NCI-H82 treated with DMSO at 0.1 percent for 48 hours (cell line): ENCODE measurements around the gene CLCA2.

Source experiments
- DNase-seq: peaks from one replicate; lab custom pipeline; 2025; ENCODE audit not compliant: unreplicated experiment; lab: John Stamatoyannopoulos, UW

Gene CLCA2

DNA sequence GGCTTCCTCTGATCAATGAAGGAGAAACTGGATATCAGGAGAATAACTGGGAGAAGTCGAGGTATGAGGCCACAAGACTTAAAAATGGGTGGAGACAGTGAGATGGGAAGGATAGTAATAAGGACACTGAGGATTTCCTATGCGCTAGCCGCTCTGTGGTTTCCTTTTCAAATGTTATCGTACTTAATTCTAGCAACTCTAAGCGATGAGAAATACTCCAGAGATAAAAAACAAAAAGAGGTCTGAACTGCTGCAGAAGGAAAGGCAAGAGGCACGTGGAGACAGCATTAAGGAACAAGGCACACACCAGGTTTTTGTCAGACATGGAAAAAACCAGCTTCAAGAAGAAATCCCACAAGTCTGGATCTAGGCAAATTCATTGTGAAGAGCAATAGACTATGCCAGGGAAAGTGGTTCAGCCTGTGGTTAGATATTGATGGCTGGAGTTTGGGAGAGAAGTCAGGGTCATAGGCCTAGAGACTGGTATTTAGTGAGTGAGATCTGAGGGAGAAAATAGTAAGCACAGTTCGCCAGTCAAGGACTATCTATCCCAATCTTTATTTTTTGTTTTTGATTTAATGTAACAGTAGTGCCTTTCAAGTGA is 5.3 kb downstream of the CLCA2 start:
- DNase-seq = no peak

DNA sequence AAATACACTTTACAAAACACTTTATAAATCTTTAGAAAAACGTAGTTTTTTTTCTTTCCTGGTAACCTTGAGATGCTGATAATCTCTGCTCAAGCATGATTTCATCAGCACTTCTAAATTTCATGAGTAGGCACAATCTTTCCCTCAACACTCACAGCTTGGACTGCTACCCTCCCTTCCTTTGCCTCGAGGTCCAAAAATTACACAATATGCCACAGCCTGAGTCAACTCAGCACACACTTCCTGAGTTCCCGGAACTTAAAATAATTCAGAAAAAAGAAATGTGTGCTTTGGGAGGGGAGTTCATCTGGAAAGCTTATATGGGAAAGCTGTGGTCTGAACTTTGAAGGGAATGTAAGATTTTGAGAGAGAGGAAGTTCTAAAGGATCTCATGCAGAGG is 5.9 kb downstream of the CLCA2 start:
- no peak for DNase-seq

DNA sequence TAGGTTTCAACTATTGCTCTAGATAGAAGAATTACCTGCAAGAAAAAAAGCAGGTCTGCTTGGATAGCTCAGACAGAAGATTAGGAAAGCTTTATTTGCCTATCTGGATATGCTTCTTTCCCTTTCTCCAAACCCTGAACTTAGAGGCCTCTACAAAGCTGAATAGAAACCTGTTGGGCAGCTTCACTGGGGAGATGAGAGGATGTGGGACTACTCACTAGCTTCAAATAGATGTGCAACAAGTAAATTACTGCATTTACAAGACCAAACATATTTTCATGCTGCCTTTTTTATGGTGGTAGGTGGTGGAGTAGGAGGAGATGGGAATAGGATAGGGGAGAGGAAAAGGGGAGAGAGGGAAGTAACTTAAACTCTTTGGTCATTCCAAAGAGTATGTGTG is 6.4 kb downstream of the CLCA2 start:
- no peak for DNase-seq

DNA sequence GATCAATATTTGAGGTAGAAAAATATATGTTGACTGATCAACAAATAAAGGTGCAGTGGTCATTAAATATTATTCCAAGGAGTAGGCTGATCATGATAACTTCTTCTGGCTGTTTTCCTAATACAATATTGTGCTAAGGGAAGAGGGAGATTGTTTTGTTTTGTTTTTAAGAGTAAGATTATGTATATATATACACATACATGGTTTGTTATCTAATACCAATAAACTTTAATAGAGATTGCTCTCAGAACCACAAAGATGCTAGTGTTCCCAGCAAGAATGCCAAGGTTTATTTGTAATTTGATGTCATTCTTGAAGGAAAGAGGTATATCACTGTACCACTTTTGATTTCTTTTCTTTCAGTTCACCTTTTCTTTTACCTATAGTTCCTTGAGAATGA is 10.1 kb downstream of the CLCA2 start:
- DNase-seq = no peak

DNA sequence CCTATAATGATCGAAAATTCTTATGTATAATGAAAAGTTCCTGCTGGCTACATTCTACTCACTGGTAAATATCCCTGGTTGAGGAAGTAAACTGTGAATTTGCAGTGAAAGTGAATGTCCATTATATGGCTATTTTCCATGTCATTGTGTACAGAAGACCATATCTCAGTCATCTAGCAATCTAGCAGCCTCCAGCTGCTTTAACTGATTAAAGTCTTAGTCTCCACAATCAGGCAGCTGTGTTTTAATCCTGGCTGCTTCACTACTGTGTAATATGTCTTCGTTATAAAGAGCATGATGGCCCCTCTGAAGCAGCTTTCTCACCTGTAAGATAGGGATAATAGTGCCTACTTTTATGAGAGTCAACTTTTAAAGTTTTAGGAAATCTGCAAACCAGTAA is 11.4 kb downstream of the CLCA2 start:
- DNase-seq = no peak

DNA sequence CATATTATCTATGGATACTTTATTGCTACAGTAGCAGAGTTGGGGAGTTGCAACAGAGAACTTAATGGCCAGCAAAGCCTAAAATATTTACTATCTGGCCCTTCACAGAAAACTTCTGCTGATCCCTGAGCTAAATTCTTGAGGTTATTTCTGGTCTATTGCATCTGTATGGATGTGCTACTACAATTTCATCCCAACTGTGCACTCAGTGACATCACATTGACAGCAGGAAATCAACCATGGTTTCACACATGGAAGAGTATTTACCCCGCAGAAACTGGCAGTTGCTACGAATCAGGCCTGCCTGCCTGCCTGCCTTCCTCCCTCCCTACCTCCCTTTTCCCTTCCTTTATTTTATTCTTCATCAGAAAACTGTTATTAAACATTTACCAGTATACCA is 12.1 kb downstream of the CLCA2 start:
- no peak for DNase-seq

DNA sequence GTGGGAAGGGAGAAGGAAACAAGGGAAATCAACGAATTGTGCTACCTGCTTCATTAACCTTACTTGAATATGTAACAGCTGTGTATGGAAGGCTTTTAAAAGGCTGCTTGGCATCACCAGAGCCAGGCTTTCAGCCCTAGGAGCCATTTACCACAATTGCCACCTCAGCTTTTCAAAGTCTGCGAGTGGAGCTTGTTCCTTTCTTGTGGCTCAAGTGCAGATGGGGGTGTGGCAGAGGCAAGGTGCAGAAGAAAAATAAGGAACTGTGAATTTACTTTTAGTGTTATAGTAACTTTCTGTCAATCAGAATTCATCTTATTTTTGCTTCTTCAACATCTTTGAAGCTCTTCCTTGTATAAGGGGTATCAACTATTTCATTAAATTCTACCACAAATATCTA is 17.6 kb downstream of the CLCA2 start:
- no peak for DNase-seq

DNA sequence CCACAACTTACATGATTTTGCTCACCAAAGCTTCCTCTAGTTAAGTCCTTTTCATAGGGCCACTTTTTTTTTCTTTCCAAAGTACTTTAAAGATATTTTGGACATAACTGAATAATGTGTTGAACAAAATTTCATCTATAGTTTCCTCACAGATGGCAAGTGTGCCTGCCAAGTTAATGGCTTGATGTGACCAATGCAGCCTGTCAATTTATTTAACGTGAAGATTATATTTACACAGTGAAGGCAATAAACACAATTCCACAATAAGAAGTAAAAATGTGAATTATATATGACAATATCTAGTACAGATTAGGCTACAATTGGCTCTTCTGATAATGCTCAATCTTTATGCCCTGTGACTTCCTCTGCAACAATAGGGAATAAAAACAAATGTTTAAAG is 18.0 kb downstream of the CLCA2 start:
- DNase-seq = no peak

DNA sequence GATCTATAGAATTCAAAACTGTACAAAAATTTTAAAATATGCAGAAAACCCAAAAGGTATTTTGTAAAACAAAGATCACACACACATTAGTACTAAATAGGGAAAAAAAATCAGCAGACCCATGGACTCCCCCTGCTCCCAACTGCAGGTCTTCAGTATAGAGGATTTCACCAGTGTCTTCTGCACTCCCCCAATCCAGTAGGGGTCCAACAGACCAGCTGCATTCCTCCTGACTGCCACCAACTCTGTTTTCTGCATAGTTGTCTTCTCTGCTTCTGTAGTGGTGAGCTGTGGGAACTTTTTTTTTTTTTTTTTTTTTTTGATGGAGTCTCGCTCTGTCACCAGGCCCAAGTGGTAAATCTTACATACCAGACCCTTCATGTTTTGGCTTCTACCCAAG is 21.9 kb downstream of the CLCA2 start:
- DNase-seq = no peak

DNA sequence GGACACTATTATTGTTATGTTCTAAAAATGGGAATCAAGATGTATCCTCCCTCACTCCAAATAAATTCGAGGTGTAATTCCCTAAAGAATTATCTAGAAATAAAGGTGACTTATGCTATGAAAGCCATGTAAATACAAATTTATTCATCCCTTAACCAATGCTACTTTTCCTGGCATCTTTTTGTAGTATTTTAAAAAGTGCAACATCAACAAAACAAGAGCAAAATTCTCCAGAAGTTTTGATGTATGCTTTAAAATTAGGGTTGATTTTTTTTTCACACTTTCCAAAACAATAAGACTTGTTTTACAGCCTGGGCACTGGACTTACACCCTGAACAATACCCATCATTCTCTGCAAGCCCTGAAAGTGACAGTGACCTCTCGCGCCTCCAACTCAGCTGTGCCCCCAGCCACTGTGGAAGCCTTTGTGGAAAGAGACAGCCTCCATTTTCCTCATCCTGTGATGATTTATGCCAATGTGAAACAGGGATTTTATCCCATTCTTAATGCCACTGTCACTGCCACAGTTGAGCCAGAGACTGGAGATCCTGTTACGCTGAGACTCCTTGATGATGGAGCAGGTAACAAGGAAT is 23.3 kb downstream of the CLCA2 start:
- no peak for DNase-seq

DNA sequence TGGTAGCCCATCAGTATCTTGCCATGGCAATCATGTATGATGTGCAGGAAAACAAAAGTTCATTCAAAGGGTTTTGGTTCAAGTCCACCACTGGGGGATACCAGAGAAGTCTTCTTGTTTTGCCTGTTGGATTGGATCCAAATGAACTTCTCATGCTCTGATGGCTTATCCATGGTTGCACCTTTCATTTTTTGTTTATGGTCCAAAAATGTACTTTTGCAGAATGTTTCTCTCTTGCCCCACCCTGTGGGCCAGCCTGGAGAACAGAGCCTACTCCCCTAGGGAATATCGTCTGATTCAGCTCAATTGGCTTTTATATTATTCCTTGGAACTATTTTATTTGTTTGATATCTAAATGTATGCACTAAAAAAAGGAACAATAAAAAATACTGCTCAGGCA is 24.7 kb downstream of the CLCA2 start:
- DNase-seq = no peak

DNA sequence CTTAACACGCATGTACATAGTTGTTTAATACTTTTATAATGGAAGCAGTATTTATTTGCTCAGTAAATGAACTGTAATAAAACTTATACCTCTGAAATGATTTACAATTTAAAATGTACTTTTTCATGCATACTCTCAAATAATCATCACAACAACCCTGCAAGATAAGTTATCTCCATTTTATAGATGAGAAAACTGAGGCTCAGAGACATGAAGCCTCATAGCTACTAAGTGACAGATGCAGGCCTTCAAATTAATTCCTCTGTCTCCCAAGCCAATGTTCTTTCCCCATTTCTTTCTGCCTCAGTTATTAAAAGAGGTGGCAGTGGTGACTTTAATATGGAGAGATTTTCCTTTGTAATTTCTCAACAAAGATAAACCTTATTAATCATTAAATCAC is 25.1 kb downstream of the CLCA2 start:
- DNase-seq = no peak

DNA sequence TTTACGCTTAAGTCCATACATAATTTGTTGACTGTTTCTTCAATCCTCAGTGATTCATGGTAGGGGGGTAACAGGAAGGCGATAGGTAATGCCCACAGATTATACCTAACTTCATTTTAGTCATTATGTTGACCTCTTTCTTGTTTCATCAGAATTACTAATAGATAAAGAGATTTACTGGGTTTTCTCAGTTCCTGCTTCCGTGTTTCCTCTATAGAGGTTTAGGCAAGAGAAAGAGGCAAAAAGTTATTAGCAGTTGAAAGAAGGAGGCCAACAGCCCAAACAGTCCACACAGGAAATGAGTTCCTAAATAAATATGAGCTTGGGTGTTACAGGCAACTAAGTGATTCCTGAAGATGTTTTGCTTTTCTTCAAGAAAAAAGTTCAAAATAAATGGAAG is 26.9 kb downstream of the CLCA2 start:
- DNase-seq = no peak

DNA sequence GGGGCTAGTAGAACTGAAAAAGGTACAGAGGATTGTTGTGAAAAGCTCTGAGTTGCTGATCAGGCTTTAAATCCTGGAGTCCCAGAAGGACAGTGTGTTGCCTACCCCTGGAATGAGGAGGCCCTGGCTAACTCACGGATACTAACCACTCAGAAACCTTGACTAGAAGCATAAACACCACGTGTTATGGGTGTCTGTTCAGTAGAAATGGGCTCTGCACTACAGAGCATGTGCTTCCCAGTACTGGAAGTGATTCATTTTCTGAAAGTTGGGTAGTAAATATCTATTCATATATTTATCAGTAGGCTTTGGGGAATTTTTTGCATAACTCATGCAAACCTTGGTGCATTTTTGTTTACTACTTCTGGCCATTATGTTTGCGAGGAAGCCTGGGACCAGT is 29.7 kb downstream of the CLCA2 start:
- no peak for DNase-seq

DNA sequence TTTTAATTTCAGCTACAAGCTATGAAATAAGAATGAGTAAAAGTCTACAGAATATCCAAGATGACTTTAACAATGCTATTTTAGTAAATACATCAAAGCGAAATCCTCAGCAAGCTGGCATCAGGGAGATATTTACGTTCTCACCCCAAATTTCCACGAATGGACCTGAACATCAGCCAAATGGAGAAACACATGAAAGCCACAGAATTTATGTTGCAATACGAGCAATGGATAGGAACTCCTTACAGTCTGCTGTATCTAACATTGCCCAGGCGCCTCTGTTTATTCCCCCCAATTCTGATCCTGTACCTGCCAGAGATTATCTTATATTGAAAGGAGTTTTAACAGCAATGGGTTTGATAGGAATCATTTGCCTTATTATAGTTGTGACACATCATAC is 31.1 kb downstream of the CLCA2 start:
- no peak for DNase-seq

DNA sequence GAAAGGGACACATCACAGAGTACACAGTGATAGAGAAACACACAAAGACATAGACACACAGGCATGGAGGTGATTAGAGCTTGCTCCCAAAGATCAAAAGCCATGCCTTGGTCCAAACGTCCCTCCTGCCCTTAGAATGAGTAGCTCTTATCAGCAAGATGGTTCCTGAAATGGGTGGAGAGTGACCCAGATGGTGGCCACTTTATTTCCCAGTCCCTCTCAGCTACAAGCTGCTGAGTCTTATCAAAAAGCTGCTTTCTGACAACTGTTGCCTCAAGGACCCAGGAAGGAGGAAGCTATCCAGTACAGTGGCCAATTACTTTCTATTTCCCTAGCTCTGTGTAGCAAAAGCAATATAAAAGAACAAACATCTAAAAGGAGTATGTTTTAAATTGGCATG is 37.0 kb downstream of the CLCA2 start:
- DNase-seq = no peak

DNA sequence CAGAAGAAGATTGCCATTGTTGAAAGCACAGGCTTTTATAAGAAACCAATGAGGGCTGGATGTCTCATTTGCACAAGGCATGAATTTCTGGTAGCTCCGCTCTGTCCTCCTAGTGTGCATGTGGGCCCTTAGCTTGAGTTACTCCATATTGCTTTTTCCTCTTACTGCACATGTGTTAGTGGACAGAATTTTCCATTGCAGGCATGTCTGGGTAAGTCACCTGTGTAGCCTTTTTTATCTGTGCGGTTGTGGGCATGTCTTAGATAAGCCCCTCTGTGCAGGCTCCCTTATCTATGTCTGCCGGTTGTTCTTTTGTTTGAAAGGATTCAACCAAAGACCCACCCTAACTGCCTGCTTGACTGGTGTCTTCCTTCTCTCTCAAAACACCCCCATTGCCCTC is 37.5 kb downstream of the CLCA2 start:
- DNase-seq = no peak

DNA sequence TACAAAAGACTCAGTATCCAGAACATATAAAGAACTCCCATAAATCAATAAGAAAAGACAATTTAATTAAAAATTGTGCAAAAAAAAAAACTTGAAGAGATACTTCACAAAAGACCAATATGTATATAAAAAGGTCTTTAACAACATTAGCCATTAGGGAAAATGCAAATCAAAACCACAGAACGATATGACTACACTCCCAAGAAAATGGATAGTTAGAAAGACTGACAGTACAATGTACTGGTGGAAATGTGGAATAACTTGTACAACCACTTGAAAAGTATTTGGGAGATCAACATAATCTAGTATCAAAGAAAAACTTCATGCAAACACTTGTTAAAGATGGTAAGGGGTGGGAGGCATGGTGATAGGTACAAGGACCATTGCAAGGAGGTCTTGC is 40.8 kb downstream of the CLCA2 start:
- no peak for DNase-seq

DNA sequence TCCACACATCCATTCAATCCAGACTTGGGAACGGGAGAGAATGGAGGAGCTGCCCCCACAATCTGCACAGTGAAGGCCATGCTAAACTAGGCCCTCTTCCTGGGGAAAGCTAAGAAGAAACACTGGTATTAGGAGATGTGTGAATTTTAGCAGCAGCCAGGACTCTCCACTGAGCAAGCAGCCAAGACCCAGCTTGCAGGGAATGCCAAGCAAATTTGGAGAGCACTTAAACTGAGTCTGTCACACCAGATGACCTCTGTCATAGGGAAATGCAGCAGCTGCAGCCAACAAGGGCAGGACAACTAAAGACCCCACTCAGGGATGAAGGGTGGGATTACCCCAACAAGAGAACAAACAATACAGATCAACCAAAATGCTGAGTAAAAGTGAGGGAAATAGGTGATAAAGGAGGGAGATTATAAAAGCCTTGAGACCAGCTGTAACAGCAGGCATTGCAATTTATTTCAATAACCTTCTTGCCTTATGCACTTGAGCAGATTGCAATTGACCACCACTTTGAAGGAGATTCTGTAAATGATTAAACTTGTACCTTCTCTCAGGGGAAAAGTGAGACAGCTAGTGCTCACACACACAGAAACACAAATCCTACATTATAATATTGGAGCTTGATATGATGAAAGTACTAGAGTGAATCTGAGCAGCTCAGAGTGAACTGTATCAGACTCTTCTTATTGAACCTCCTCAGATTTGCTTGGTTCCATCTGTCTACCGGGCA is 42.3 kb downstream of the CLCA2 start:
- no peak for DNase-seq

DNA sequence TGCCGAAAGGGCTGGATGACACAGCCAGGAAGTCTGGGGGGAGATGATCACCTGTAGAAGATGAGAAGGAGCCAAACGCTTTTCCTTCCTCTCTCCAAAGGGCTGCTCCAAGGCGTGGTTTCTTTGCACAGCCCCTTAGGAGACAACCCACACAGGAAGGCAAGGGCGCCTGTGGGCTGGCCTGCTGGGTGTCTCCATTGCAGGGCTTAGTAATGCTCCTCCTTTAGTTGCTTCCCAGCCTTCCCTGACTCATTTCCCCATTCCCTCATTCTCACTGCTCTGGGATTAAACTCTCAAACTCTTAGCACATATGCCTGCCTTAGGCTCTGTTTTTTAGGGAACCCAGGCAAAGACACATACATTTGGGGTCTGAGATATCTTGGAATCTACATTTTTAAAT is 43.0 kb downstream of the CLCA2 start:
- DNase-seq = no peak

DNA sequence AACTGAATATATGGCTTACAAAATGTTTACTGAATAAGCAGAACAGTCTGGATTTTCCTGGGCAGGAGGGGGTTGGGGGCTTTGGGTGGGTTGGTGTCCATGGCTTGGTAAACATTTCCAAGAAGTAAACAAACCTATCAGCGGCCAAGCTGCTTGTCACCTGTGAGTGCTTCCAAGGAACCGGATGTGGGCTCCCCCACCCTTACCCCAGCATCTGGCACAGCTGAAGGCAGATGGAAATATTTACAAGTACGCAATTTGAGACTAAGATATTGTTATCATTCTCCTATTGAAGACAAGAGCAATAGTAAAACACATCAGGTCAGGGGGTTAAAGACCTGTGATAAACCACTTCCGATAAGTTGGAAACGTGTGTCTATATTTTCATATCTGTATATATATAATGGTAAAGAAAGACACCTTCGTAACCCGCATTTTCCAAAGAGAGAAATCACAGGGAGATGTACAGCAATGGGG is 44.6 kb downstream of the CLCA2 start, which contains the start of gene CLCA1:
CLCA1 (plus strand) TSS at position 427 of the 477 bp plus-strand sequence; CDS start at position 472, 45 bp downstream.
- DNase-seq = no peak

DNA sequence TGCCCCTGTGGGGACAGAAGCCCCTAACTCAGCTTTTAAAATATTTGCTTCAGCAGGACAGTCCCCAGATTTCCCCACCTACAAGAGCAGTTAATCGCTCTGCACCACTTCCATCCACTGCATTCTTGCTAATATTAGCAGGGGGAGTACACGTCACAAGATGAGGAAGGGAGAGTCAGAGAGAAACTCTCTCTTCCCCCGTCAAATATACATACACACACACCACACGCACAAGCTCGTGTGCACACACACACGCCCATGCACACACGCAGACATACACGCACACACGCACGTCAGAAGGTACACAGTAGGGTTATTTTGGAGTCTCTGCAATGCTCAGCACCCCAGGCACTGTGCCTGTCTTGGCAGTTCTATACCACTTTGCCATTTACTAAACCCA is 46.9 kb downstream of the CLCA2 start:
- no peak for DNase-seq

DNA sequence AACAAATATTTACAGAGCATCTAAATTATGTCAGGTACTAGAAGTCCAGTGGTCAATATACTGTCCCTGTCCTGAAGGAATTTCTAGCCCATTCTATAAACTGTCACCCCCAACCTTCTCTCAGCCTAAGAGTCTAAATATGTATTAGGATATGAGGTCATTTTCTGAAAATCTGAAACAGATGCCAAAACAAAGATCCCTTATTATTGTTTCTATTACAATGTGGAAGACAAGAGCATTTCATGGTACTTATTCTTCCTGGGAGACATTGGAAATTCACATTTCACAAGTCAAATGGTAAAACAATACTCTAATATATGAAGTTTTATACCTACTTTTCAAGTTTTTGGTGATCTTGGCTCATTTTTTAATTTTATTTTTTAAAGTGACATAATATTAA is 47.3 kb downstream of the CLCA2 start:
- DNase-seq = no peak
